B cell (primary cell): Measurements from ENCODE around the gene FOXO3. TPM values are rescaled to one million over a fixed set of nuclear protein-coding genes. Genes with fewer than 3 reads are reported as not detected.

Experiments used
- ATAC-seq: fragments of 200-7000 bp; cut with Tn5 transposase; one replicate; pipeline ENCODE4 v1.10.0; 2021; ENCODE audit warnings: low read depth, mild to moderate bottlenecking, moderate number of reproducible peaks, moderate library complexity
- CTCF ChIA-PET: fragments of 350-600 bp; sonication (Branson Sonifier 250); formaldehyde crosslinking; loops from one replicate; lab custom pipeline; 2021; ENCODE audit warnings: antibody characterized with exemption, inconsistent platforms; lab: Charles Lee
- POLR2A ChIA-PET: fragments of 350-600 bp; sonication (Branson Sonifier 250); formaldehyde crosslinking; loops from one replicate; lab custom pipeline; 2021; ENCODE audit warnings: antibody characterized with exemption; lab: Charles Lee
- DNase-seq: peaks from one replicate; pipeline ENCODE4 v3.0.0; 2013
- H2AFZ ChIP-seq: 2 replicates; pipeline ENCODE4 v1.6.1; 2012; ENCODE audit warnings: mild to moderate bottlenecking, low read depth, low read length; ENCODE audit not compliant: insufficient read depth, poor library complexity, severe bottlenecking
- H3K27ac ChIP-seq, 2 donors: 1 replicate in 1 of 2; 2 replicates in 1 of 2; pipeline ENCODE4 v1.5.1; 2012 to 2013; ENCODE audit warnings: low read length in 2 of 2, mild to moderate bottlenecking in 2 of 2, moderate library complexity in 1 of 2
- H3K27me3 ChIP-seq, 4 experiments: fragments of 200-600 bp in 1 of 4; sonication (generic) in 1 of 4; replicated peaks in 1 of 4; 1 replicate in 2 of 4; 2 replicates in 2 of 4; pipeline versions ENCODE4 v1.6.1 to v1.7.0; 2013 to 2016; ENCODE audit warnings: low read length in 3 of 4, mild to moderate bottlenecking in 2 of 4, mixed read lengths in 1 of 4, moderate library complexity in 1 of 4; ENCODE audit not compliant: insufficient read depth in 4 of 4, control insufficient read depth in 3 of 4; ENCODE audit errors: control extremely low read depth in 1 of 4
- H3K36me3 ChIP-seq, 2 experiments: replicated peaks in 1 of 2; 1 replicate in 1 of 2; 2 replicates in 1 of 2; pipeline versions ENCODE4 v1.6.1 to v1.7.1; 2013; ENCODE audit warnings: low read length in 1 of 2; ENCODE audit not compliant: insufficient read depth in 2 of 2, control insufficient read depth in 1 of 2; ENCODE audit errors: control extremely low read depth in 1 of 2, extremely low read depth in 1 of 2
- H3K4me1 ChIP-seq, 2 donors: fragments of 200-600 bp in 1 of 2; sonication (generic) in 1 of 2; 1 replicate in 1 of 2; 2 replicates in 1 of 2; pipeline versions ENCODE4 v1.5.1 to v1.6.1; 2013 to 2017; ENCODE audit warnings: low read length in 2 of 2; ENCODE audit not compliant: control insufficient read depth in 2 of 2, insufficient read depth in 2 of 2
- H3K4me2 ChIP-seq: replicated peaks from 2 replicates; pipeline ENCODE3; 2012; ENCODE audit warnings: mild to moderate bottlenecking, low read depth, low read length; ENCODE audit not compliant: poor library complexity, severe bottlenecking
- H3K4me3 ChIP-seq, 5 experiments: fragments of 200-600 bp in 1 of 5; sonication (generic) in 1 of 5; 1 replicate in 3 of 5; 2 replicates in 2 of 5; pipeline versions ENCODE4 v1.5.1 to v1.7.0; 2011 to 2016; ENCODE audit warnings: low read length in 4 of 5, mild to moderate bottlenecking in 4 of 5, low read depth in 2 of 5, control low read depth in 1 of 5, moderate library complexity in 1 of 5; ENCODE audit not compliant: insufficient read depth in 1 of 5; ENCODE audit errors: control extremely low read depth in 1 of 5, extremely low read depth in 1 of 5
- H3K79me2 ChIP-seq: fragments of 200-600 bp; sonication (generic); one replicate; pipeline ENCODE4 v1.6.0; 2016; ENCODE audit warnings: low read length; ENCODE audit not compliant: control insufficient read depth, insufficient read depth
- H3K9ac ChIP-seq: fragments of 200-600 bp; sonication (generic); 2 replicates; pipeline ENCODE4 v1.6.1; 2017; ENCODE audit warnings: mild to moderate bottlenecking, low read length, moderate library complexity
- H3K9me3 ChIP-seq, 3 donors: one replicate each; pipeline versions ENCODE4 v1.6.1 to v1.7.1; 2013; ENCODE audit warnings: low read length in 2 of 3; ENCODE audit not compliant: control insufficient read depth in 2 of 3, insufficient read depth in 1 of 3; ENCODE audit errors: control extremely low read depth in 1 of 3
- H4K20me1 ChIP-seq: 2 replicates; pipeline ENCODE4 v1.6.0; 2012; ENCODE audit warnings: mild to moderate bottlenecking, low read length; ENCODE audit not compliant: insufficient read depth, control insufficient read depth, poor library complexity, severe bottlenecking
- H3K27ac Mint-ChIP-seq: one replicate; pipeline ENCODE4 v1.8.0; 2021; ENCODE audit warnings: mixed read lengths
- H3K27me3 Mint-ChIP-seq: one replicate; pipeline ENCODE4 v1.8.0; 2021; ENCODE audit warnings: mixed read lengths
- H3K4me1 Mint-ChIP-seq: one replicate; pipeline ENCODE4 v1.8.0; 2021; ENCODE audit warnings: mixed read lengths
- H3K4me3 Mint-ChIP-seq: one replicate; pipeline ENCODE4 v1.8.0; 2021; ENCODE audit warnings: mixed read lengths
- H3K9me3 Mint-ChIP-seq: one replicate; pipeline ENCODE4 v1.8.0; 2022; ENCODE audit warnings: mixed read lengths; ENCODE audit not compliant: insufficient read depth
- CTCF ChIP-seq: fragments of 200-600 bp; IDR thresholded peaks from one replicate; pipeline ENCODE4 v1.8.0; 2022; ENCODE audit warnings: antibody characterized with exemption, mild to moderate bottlenecking
- EZH2 ChIP-seq: IDR thresholded peaks from 2 replicates; pipeline ENCODE4 v1.6.1; 2012; ENCODE audit warnings: borderline replicate concordance, low read depth, mild to moderate bottlenecking, moderate library complexity, low read length; ENCODE audit not compliant: insufficient read depth, poor library complexity, severe bottlenecking
- WGBS: methylation state at CpG from one replicate; pipeline ENCODE4 v1.1.5; 2013; ENCODE audit warnings: missing lambda C conversion rate; ENCODE audit not compliant: insufficient coverage; 5-methylcytosine and 5-hydroxymethylcytosine counted together
- intact Hi-C: fragments of 100-400 bp; cut with micrococcal nuclease; formaldehyde crosslinking; loops from one replicate; pipeline ENCODE4 v1.10.0; 2022
- polyA plus RNA-seq: library from polyadenylated mRNA; depleted of rRNA; stranded (reverse); fragments of >200 nt; gene quantifications from 2 replicates; pipeline ENCODE4 v1.2.3, GENCODE V29; 2012
- total RNA-seq, 2 donors: library from RNA; stranded (reverse); fragments of 120-200 nt in 1 of 2; gene quantifications; 1 replicate in 1 of 2; 2 replicates in 1 of 2; pipeline versions ENCODE4 v1.2.3 to v1.2.4, GENCODE V29; 2013 to 2022

Gene FOXO3
- total and polyA plus RNA-seq, 2 donors (not counting 1 experiment from before 2014, with no cell fraction given): 6.0 to 16.9 TPM

- WGBS: no CpG with 5 or more reads among the region's 1 CpG
- no peak overlapping the region for H3K27ac Mint-ChIP-seq
- Histone ChIP-seq H3K79me2 (peaks cover 43% of the 10 kb centered on the region), H3K9me3 (no peaks in the 10 kb centered on the region), H3K4me1 (peaks cover 4 to 11% of the 10 kb centered on the region in 2 donors), H4K20me1 (peaks cover 24% of the 10 kb centered on the region), H3K36me3 (no peaks in the 10 kb centered on the region), H3K4me2 (no peak overlapping the region), H3K9ac (no peak overlapping the region), H2AFZ (no peak overlapping the region), H3K27ac (no peak overlapping the region), H3K27me3 (no peaks in the 10 kb centered on the region), H3K4me3 (no peak overlapping the region)
- no peaks in the 10 kb centered on the region for H3K9me3 Mint-ChIP-seq
- ATAC-seq (no peak), DNase-seq (no peak)
- H3K27me3 Mint-ChIP-seq: no peaks in the 10 kb centered on the region
- ChIA-PET POLR2A (no interaction called here), CTCF (interaction anchor here (1.4 kb wide), 1 partner anchor 423 kb away, joined by 4 read pairs; no protein-coding TSS in a partner anchor)
- intact Hi-C loops: loop anchor here (5.0 kb wide), 1 partner anchor 83 kb away; no protein-coding TSS in a partner anchor
- peaks cover 35% of the 10 kb centered on the region for H3K4me1 Mint-ChIP-seq
- no peak overlapping the region for H3K4me3 Mint-ChIP-seq
- TF ChIP-seq CTCF: no peak
- no peak for TF ChIP-seq EZH2
Measured at GRCh38 chr6:108650325-108650724, 89.6 kb downstream of the FOXO3 start.

GRCh38 chr6:108650781-108651180 is 90.1 kb downstream of the FOXO3 start:
- no peaks in the 10 kb centered on the region for H3K27me3 ChIP-seq
- H4K20me1 ChIP-seq: peaks cover 24% of the 10 kb centered on the region
- intact Hi-C loops: loop anchor here (5.0 kb wide), 1 partner anchor 83 kb away; no protein-coding TSS in a partner anchor
- no peaks in the 10 kb centered on the region for H3K9me3 ChIP-seq
- no peak overlapping the region for H3K4me2 ChIP-seq
- Mint-ChIP-seq H3K4me1 (peaks cover 35% of the 10 kb centered on the region), H3K27ac (no peak overlapping the region), H3K9me3 (no peaks in the 10 kb centered on the region), H3K27me3 (no peaks in the 10 kb centered on the region), H3K4me3 (no peak overlapping the region)
- WGBS: no CpG with 5 or more reads among the region's 5 CpGs
- ATAC-seq (no peak), DNase-seq (no peak)
- TF ChIP-seq CTCF (no peak), EZH2 (no peak)
- peaks cover 48% of the 10 kb centered on the region for H3K79me2 ChIP-seq
- H3K9ac ChIP-seq: no peak overlapping the region
- H3K4me3 ChIP-seq: no peak overlapping the region
- ChIA-PET CTCF (interaction anchor here (0.7 to 1.4 kb wide), 2 partner anchors 422 to 539 kb away, joined by 4 read pairs; no protein-coding TSS in a partner anchor), POLR2A (no interaction called here)
- H2AFZ ChIP-seq: no peak overlapping the region
- H3K4me1 ChIP-seq: peaks cover 4 to 11% of the 10 kb centered on the region in 2 donors
- H3K36me3 ChIP-seq: no peaks in the 10 kb centered on the region
- no peak overlapping the region for H3K27ac ChIP-seq
